ENCODE measurements around the gene SOD3.

Gene SOD3

GRCh38 chr4:24805067-24805466 is 9.7 kb downstream of the SOD3 start:
- no peak for DNase-seq

- DNase-seq: no peak
Observed at GRCh38 chr4:24805566-24805965, 10.2 kb downstream of the SOD3 start.

DNA sequence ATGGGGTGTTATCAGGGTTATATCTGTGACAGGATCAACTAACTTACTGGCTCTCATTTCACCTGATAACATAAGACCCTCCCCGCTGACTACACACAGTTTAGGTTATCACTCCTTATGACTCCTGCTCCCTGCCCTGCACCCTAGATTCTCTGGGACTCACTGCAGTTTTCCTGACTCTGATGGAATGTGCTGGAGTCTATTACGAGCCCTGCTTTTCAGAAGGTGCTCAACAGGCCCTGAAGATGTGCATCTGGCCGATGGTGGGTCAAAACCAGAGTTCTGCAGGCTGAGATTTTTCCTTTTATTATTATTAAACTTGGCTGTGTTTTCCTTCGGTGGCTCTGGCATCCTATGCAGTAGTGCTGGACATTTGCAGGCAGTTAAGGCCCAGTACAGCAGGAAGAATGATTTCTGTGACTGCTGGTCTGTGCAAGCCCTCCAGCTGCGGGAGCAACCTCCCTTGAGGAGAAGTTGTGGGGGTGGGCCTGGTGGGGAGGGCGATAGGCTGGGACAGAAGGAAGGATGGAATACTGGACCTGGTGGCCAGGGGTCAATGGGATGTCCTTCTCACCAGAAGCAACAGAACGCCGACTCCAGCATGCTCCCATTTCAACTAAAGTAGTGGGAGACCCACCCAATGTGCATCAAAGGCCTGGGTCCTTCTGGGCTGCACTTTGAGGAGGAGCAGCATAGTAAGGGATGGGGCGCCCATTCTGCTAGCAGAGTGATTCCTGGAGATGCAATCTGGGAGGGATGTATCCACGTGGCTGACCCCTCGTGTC is 11.0 kb downstream of the SOD3 start:
- DNase-seq: no peak

DNA sequence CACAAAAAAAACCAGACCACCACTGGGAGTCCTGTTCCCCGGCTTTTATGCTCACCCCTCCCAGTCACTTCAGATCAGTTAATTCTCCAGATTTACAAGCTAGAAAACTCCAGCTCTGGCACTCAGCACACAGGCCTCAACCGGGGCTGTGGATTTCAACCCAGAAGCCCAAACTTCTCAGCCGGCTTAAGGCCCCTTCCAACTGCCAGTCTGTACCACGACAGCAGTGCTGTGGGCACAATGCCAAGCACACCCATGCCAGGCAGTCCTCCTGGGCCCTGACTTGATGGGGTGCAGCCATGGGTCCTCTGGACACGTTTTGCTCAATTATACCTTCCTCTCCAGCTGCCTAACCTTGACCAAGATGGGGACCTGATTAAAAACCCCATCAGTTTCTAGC is 12.2 kb downstream of the SOD3 start:
- no peak for DNase-seq

DNA sequence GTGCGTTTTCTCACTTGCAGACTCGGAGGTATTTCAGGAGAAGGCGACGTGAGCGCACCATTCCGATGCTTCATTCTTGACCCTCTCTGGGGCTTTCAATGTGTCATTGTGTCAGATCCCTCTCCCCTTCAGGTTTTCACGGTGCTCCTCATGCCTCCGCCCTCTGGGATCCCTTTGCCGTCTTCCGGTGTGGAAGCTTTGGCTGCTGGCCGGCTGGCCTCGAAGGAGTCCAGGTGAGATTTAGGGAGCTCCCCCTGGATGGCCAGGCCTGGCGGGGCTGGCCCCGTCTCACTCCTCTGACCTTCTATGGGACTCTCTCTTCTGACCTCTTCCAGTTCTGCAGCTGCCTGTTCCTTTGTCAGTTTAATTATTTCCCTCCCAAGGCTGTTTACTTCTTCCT is 12.9 kb downstream of the SOD3 start:
- no peak for DNase-seq

DNA sequence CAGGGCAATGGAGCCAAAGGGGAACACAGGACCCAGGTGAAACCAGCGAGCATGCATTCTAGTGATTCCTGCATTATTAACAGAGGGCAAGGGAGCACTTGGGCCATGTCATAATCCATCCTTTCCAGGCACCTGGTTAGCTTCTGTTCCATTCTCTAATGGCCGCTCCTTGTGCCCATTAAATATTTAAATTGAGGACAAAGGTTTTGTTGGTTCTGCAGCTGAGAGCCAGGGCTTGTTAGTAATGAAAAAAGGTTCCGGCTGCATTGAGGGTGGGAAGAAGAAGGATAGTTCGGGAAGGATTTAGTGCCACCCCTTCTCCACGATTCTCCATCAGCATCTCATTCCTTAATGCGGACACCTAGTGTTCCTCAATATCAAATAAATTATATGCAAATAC is 13.6 kb downstream of the SOD3 start:
- no peak for DNase-seq

GRCh38 chr4:24809376-24809775 is 14.0 kb downstream of the SOD3 start:
- no peak for DNase-seq

DNA sequence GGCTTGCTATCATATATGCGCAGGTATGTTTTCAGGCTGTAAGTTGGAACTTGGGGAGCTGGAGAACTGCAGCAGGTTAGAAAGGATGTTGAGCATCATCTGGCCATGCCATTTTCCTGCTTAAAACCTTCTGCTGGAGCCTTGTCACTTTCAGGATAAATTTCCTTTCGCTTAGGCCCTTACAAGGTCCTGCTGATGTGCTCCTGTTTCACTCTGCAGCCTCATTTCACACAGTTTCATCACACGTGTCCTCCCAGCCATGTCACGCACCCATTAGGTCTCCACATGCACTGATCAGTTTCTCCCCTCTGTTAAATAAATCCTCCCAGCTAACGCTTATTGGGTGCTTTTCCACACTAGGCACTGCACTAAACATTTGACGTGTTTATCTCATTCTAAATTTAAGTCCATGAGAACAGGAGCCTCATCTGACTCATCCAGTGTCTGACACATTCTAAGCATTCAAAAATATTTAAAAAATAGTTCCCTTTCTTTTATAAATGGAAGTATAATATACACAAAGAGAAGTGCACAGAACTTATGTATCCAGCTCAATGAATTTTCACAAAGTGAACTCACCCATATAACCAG is 14.5 kb downstream of the SOD3 start:
- no peak for DNase-seq

DNA sequence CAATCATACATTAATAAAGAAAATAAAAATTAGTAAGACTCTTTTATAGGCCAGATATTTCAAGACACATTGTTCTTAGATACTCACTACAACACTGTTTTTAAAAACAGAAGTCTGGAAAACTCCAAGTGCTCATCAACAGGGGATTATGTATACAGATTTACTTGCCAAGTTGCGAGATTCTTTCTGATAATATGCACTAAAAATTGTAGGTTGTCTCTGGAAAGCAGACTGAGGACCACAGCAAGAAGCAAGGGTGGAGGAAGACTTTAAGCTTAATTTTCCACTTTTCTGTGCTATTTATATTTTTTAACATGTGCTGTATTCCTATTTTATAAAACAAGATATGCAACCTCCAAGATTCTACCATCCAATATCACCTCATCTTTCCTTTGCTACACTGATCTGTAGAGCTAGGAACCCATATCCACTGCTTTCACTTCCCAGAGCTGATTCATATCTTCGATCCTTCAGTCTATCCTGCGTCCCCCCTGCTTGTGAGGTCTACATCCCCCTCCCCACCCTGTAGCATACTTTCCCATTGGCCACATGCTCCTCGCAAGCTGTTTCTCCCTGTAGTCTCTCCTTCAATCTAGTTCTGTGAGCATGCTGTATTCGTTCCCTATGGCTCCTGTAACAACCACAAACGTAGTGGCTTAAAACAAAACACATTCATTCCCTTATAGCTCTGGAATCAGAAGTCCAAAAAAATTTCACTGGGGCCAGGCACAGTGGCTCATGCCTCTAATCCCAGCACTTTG is 15.7 kb downstream of the SOD3 start:
- DNase-seq: no peak

GRCh38 chr4:24813732-24814131 is 18.4 kb downstream of the SOD3 start:
- no peak for DNase-seq

DNA sequence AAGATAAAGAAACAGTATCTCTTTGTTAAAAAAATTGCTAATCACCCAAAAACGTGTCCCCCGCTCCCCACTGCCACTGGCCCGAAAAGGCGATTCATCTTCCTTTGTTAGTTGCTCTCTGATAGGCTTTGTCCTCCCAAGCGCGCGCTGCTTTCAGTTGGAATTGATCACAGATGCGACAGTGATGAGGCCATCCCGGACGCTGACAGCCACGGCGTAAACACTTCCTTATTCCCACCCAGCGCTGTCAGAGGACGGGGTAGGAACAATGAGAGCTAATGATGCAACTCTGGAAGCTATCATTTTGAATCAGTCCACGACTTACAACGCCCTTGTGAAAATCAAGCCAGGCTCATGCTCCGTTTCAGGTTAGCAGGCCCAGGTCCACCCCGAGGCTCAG is 21.4 kb downstream of the SOD3 start:
- DNase-seq: no peak

DNA sequence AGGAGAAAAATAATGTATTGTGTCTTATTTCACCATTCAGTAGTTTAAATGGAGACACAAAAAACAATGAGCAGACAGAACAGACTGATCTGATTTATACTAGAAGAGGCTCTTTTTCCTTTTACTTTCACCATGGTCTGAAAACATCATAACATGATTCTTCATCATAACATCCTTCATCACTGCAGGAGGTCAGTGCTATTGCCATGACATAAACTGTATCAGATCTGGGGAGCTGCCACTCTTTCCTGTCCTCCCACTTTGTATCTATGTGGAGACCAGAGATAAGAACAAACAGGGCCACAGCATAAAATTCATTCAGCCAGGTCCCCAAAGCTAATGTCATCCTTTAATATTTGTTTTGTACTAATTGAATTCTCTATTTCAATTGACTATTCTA is 25.2 kb downstream of the SOD3 start:
- DNase-seq: no peak

- no peak for DNase-seq
Observed at GRCh38 chr4:24824720-24825119, 29.3 kb downstream of the SOD3 start.

DNA sequence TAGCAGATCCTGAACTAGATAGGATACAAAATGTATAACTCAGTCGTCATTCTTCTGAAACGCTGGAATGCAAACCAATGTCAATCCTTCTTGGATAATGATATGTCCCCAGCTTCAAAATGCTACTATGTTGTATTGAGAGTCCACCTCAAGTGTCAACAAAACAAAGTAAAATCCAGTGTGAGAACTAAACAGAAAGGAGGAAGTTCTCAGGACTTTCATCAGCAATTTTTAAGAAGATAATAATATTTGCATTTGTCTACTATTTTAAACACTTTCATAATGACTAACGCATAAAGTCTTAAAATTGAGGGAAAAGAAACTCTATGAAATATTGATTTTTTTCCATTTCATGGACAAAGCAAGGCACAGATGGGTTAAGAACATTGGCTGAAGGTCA is 36.3 kb downstream of the SOD3 start:
- DNase-seq: no peak

DNA sequence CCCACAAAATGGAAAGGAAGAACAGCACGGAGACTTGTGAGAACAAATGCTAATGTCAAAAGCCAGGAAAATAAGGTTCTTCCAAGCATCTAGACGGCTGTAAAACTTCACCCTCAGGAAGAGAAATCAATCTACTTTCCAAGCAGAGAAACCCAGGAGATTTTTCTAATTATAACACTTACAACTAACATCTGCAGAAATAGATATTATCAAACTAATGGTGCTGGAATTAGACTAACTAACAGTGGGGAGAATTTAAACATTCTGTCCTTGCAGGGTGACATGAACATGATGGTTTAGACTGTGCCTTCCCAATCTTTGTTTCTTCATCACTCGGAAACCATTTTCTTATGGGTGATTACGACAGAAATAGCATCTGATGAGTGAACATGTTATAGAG is 40.3 kb downstream of the SOD3 start:
- no peak for DNase-seq

- no peak for DNase-seq
Observed at GRCh38 chr4:24836661-24837242, 41.4 kb downstream of the SOD3 start.

- DNase-seq: no peak
Observed at GRCh38 chr4:24837336-24837735, 42.0 kb downstream of the SOD3 start.

- DNase-seq: no peak
Observed at GRCh38 chr4:24837781-24838180, 42.4 kb downstream of the SOD3 start.

- no peak for DNase-seq
Observed at GRCh38 chr4:24840362-24840761, 45.0 kb downstream of the SOD3 start.

- no peak for DNase-seq
Observed at GRCh38 chr4:24840826-24841543, 45.6 kb downstream of the SOD3 start.

DNA sequence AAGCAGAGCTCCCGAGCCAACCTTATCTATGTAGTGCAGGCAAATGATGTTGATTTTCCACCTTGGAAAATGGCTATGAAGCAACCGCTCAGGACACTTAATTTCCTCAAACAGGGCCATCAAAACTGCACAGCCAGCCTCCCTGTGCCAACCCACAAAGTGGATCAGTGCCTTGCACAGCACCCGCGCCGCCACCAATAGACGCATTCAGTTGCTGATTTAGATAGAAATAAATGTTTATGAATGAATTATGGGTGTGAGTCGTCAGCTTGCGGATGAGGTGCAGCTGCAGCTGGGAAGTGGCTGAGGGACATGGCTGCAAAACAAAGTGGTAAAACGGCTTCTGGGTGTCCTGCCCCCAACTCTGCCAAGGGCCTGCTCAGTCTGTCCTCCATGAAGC is 47.0 kb downstream of the SOD3 start:
- DNase-seq: no peak

DNA sequence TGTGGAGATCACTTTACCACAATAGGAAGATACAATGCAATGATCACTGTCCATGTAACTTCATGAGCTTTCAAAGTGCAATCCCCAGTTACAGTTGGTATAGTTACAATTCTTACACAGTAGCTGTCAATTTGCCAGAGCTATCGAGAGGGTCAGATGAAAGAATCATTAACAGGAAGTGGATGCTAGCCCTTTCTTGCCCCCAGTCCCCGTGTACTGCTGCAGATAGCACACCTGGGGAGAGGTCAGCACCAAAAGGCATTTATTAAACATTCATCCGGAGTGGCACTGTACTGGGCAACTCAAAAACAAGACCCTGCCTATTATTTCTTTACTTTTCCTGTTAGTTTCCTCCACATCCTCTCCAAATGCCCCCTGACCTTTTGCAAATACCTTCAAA is 47.7 kb downstream of the SOD3 start:
- no peak for DNase-seq

DNA sequence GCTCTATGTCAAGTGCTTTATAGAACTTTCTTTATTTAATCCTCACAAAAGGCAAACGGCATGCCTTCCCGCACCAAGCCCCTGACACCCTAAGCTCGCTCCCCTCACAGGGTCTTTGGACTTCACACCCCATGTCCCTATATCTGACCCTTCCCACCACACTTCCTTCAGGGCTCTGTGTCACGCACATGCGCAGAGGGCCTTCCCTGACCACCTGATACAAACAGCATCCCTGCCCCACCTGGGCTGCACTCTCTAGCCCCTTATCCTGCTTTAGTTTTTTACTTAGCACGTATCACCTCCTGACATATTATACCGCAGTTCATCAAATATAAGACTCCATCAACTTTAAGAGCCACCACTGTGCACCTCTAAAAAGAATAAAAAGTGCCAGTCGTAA is 49.8 kb downstream of the SOD3 start:
- DNase-seq: no peak
